NCI-H748 treated with DMSO at 0.1 percent for 48 hours (cell line): ENCODE results near the gene CNGA2.

ENCODE experiments used
- DNase-seq: peaks from one replicate; lab custom pipeline; 2025; lab: John Stamatoyannopoulos, UW

Gene CNGA2

DNA sequence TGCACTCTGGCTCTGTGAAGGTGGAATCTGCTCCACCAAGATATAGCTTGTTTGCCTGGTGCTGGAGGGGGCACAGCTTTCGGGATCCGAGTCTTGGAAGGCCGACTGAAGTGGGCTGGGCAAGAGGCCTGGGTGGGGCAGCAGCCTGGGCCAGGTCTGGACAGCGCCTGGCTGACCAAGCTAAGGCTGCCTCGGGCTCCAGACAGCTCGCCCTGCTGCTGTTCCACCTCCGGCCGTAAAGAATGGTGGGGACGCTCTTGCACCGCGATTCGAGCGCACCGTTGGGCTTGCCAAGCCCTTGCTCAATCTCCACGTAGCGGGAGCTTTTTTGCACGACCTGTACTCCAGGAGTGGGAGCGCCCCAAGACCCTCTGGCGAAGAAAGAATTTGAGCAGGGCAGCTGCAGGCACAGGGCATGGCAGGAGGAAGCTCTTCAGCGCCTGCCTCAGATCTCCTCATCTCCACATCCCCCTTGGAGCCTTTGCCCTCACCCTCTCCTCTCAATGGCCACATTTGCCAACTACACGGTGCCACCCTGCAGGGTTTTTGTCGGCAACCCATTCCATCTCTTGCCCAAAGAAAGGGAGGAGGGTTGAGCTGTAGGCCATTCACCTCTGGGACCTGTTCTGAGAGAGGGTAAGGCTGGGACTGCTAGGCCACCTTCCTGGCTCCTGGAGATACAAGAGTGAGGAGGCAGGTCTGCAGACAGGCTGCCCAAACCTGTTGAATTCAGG, 18.9 kb downstream of the CNGA2 start:
- DNase-seq: peak; percentile 7

DNA sequence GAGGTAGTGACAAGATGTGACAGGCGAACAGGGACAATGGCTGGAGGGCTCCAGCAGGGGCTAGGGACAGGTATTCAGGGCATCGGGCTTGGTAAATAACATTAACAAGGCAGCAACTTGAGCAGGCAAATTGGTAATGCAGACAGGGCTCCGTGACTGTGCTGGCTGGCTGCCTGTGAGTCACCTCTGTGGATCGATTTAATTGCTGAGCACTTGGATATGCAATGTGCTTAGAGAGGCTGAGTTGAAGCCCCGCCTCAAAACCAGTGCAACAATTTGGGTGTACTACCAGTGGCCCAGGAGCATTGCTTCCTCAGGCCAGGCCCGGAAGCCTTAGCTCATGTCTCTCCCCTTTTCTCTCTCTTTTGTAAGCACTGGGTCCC, 19.5 kb downstream of the CNGA2 start:
- DNase-seq: no peak

DNA sequence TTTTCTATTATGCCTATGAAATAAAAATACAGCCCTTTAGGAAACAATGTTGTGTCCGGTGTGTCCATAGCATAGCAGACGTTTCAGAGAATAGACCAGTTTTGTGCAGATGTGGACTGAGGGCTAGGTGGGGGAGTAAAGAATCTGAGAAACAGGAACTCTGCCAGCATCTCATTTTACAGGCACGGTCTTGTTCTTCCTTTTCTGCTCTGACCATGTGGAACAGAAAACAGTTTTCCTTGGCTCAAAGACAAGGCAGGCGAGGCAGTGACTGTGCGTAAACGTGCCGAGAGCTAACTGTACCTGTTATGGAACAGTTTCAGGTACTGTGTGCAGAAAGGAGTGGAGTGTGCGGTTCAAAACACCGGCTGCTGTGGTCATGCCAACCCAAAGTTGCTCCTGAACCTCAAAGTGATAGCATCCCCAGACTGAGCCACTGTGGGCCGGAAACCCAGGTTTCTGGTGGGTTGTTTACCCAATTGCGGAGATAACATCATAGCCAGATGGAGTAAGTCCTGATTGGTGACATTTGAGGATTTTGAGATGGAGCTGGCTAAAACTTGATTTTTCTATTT, 20.2 kb downstream of the CNGA2 start:
- no peak for DNase-seq

DNA sequence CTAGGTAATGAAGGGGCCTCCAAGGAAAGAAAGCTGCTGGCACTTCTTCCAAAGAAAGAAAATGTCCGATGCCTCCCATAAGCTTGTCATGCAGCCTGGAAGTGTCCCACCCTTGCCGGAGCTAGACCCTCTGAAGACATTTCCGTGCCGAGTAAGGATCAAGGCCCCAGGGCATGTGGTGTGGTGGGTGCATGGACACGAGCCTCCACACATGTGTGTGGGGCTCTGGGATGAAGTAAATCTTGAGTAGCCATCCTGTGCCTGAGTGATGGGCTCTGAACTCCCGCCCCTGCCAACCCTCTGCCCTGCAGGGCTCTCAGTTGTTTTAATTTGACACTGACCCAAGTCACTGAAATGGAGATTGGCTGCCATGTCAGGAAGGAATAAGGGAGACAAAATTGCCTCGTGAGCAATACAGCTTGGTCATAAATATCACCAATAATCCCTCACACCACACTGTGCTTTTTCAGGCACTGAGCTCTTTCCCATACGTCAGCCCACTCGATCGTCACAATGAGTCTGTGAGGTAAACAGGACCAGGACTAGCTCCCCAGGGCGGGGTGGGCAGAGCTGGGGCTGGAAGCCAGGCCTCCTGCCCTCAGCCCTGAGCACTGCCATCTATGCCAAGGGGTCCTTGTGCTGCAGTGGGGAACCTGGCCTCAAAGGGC, 24.6 kb downstream of the CNGA2 start:
- no peak for DNase-seq

GRCh38 chrX:151762802-151763201, 28.3 kb downstream of the CNGA2 start:
- DNase-seq: no peak

DNA sequence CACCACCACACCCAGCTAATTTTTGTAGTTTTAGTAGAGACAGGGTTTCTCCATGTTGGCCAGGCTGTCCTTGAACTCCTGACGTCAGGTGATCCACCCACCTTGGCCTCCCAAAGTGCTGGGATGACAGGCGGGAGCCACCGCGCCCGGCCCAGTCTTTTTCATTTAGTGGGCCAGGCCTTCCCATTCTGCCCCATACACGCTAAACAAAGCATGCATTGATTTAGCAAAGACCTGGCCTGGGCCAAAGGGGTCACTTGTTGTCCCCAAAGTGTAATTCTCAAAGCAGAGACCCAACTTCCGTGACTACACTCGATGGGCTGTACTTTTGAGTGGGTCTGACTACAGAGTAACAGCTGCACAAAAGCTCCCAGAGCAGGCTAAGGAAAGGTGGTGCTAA, 29.2 kb downstream of the CNGA2 start:
- DNase-seq: no peak

GRCh38 chrX:151765026-151765425, 30.5 kb downstream of the CNGA2 start:
- DNase-seq: no peak

GRCh38 chrX:151771726-151772125, 37.2 kb downstream of the CNGA2 start:
- DNase-seq: no peak

GRCh38 chrX:151773434-151773833, 38.9 kb downstream of the CNGA2 start:
- DNase-seq: no peak

DNA sequence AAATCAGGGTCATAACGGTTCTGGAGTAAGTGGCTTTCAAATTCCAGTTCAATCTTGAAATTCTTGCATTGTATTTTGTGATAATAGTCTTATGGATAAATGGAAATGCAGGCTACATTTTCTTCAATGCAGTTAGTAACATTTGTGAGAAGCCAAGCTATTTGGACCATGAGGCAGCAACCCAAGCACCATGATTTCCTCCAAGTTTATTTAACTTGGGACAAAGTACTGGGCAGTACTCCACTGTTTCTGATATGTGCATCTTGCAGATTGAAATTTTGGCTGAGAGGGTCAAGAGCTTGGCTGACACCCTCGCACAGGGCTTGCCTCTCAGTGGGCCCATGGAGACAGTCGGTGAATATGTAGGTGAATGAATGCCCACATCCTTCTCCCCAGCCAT, 39.9 kb downstream of the CNGA2 start:
- DNase-seq: no peak

DNA sequence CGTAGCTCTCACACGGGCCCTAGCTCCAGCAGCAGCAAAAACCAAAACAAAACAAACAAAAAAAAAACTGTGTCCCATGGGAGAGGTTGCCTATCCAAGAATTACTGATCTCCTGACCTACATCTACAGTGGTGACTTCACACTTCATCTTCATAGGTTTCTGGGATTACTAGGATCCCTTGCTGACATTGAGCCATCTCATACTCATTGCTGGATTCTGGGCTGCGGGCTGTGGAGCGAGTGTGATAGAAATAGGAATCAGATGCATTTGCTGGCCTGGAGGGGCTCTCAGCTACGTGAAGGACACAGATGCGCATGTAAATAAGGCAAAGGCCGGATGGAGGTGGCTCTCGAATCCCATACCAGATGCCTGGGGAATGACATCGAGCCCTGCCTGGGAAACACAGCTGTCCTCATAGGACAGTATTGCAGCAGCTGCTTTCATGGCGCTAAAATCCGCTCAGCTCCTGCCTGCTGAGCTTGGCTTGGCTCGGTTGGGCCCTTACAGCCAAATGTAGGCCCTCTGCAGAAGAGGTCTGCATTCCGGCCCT, 41.7 kb downstream of the CNGA2 start:
- no peak for DNase-seq

- no peak for DNase-seq
Measured at GRCh38 chrX:151776936-151777335, 42.4 kb downstream of the CNGA2 start.

DNA sequence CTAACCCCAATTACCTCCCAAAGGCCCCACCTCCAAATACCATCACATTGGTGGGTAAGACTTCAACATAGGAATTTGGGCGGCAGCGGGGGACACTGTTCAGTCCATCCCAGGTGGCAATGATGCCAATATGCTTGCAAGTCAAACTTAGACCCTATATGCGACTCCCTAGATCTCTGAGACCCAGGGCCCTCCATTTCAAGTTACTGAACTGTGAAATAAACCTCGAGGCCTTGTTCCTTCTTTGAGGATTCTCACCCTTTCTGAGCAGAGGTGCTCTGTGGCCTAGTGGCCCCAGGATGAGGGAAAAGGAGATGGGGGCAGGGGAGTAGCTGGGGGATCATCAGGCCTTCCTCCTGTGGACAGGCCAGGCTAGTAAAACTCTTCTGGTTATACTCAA, 44.7 kb downstream of the CNGA2 start:
- DNase-seq: no peak

DNA sequence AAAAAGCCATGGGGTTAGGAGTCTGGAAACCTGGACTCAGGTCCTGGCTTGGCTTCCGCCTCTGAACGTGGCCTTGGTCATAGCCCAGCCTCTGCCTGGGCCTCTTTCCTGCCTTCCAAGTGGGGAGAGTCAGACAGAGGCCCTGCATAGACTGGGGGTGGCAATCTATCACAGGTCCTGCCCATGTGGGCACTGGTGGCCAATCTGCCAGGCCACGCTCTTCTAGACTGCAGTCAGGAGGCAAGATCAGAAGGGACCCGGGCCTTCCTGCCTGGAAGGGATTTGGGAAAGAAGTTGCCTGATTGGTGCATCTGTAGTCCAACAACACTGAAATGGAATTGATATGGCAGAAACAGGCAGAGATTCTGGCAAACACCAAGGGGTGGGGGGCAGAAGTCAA, 46.1 kb downstream of the CNGA2 start:
- DNase-seq: no peak

GRCh38 chrX:151789179-151789800, 54.7 kb downstream of the CNGA2 start:
- no peak for DNase-seq

- no peak for DNase-seq
Measured at GRCh38 chrX:151790481-151791160, 56.1 kb downstream of the CNGA2 start.

DNA sequence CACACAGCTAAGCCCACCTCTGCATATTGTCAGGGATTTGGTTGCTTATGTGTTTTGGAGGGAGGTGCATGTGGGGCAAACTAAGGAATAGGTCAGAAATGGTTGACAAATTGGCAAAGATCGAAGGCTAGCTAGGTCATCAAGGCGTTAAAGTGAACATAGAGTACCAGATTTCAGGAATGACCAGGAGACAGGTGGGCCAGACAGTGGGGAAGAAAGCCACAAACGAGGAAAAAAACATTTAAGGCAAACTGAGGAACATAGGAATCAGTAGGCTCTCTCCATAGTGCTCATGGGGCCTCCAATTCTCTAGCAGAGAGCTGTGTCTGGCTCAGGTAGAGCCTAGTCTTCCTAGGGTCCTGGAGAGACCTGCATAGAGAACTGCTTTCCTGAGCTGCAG, 57.4 kb downstream of the CNGA2 start:
- no peak for DNase-seq

GRCh38 chrX:151792505-151792904, 58.0 kb downstream of the CNGA2 start:
- DNase-seq: no peak

DNA sequence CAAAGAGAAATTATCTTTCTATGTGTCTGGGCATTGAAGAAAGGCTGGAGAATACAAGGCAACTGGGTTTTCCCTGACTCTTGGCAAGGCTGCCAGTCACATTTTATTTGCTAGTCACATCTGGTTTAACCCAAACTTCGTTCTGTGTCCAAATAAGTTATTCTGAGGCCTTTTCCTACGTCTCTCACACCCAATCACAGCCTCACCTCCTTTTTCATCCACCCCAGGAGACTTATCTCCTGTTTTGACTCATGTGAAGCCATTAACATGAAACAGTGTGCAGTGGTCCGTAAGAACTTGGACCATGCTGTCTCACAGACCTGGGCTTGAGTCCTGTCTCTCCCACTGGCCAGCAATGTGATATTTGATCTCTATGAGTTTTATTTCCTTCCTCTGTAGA, 59.3 kb downstream of the CNGA2 start:
- no peak for DNase-seq
